HL-60/S4 treated with retinoic acid at 250 ng/mL for 4 days and 3 days (cell line): Measurements from ENCODE around the gene POU4F1.

Experiments used
- in situ Hi-C: fragments of 300-500 bp; cut with MboI; formaldehyde crosslinking; loops from 2 replicates; pipeline ENCODE4 v1.7.0; 2022; ENCODE audit warnings: low sequenced_read_pairs

POU4F1 gene

GRCh38 chr13:78607409-78608251 lies 4.3 kb upstream of the POU4F1 start:
- in situ Hi-C loops, result no loop called here

GRCh38 chr13:78606471-78607408 lies 3.4 kb upstream of the POU4F1 start:
- in situ Hi-C loops, result no loop called here

DNA sequence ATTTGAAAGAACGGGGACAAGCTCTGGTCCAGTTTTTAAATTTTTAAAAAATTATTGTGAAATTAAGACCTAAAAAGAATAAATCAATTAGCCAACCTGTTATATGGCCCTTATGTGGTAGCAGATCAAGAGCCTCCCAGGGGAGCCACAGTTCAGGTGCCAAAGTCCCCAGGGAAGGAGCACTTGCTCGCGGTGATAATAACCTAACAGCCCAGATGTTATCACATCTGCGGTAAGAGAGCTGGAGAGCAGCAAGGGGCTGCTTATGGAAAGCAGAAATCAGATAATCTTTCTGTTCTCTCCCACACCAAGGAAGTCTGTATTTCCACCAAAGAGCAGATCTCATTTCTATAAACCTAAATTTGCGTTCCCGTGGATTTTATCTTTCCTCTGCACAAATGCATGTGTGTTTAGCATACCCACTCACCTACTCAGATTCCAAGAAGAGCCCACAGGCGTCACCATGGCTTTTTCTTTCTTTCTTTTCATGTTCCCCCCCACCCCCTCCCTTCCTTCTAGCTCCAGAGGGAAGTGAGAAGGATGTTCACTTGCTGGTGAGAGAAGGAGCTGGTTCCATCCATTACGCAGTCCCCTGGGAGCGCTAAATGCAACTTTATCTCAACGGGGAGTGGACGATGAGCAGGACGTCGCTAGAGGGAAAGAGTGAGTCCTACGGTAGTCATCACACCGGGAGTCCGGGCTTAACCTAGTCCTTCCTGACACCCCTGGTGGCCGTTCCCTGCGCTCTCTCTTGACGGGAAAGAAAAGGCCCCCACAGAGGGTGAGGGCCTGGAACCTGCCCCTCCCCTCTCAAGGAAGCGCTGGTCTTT lies 1.6 kb upstream of the POU4F1 start:
- in situ Hi-C loops, result no loop called here

DNA sequence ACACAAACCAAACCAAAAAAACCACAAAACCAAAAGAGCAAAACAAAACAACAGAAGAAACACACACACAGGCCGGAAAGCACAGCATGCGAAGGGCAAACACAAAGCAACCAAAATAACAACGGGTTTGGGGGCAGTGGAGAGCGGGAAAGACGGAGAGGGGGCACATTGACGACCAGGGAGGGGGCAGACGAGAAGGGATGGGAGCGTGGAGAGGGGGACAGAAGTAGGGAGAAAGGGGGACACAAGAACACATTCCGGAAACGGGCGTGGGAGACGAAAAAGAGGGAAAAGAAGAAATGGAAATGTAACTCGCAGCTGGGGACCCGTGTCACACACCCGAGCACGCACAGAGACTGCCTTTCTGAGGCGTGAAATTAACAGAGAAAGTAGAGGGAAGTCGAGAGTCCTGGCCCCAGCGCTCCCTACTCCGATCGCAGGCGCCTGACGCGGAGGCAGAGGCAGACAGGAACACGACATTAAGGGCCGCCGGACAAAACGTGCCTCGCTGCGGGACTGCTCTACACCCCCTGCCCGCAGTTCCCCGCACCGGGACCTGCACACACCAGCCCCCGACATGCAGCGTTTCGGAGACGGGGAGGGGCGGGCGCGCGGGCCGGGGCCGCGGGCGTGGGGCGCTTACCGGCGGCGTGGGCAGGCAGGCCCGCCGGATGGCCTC lies 652 bp downstream of the POU4F1 start:
- in situ Hi-C loops, result no loop called here

DNA sequence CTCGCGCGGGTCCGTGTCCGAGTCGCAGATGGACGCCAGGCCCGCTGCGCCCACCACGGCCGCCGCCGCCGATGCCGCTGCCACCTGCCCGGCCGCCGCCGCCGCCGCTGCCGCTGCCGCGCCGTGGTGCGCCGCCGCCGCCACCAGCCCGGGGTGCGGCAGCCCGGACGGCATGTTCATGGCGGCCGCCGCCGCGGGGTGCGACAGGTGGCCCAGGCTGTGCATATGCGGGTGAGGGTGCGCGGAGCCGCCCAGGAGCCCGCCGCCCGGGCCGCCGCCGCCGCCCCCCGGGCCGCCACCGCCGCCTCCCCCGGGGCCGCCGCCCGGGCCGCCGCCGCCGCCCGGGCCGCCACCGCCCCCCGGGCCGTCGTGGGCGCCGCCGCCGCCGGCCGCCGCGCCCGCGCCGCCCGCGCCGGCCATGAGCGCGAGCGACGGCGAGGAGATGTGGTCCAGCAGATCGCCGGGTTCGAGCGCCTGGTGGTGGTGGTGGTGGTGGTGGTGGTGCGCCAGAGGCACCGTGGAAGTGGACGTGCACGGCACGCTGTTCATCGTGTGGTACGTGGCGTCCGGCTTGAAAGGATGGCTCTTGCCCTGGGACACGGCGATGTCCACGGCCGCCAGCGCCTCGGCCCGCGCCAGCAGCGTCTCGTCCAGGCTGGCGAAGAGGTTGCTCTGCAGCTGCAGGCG lies 1.3 kb downstream of the POU4F1 start:
- in situ Hi-C loops, result no loop called here

DNA sequence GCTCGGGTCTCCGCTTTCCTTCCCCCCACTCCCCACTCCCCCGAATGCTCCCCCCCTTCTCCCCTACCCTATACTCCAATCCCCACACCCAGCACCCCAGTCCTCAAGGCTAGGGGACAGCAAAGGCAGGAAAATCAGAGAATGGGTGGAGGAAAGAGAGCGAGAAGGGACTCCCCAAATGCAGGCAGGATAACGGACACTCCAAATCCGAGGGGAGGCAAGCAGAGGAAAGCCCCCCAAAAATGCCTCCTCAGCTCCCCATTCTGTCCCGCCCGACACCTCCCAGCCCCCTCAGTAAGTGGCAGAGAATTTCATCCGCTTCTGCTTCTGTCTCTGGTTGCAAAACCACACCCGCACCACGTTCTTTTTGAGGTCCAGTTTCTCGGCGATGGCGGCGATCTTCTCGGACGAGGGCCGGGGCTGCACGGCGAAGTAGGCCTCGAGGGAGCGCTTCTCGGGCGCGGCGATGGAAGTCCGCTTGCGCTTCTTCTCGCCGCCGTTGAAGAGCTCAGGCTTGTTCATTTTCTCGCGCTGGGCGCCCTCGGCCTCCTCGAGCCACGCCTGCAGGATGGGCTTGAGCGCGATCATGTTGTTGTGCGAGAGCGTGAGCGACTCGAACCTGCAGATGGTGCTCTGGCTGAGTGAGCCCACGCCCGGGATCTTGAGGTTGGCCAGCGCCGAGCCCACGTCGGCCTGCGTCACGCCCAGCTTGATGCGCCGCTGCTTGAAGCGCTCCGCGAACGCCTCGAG lies 2.1 kb downstream of the POU4F1 start:
- in situ Hi-C loops, result no loop called here

- in situ Hi-C loops, result no loop called here
Observed at GRCh38 chr13:78600280-78600883, 3.0 kb downstream of the POU4F1 start.

DNA sequence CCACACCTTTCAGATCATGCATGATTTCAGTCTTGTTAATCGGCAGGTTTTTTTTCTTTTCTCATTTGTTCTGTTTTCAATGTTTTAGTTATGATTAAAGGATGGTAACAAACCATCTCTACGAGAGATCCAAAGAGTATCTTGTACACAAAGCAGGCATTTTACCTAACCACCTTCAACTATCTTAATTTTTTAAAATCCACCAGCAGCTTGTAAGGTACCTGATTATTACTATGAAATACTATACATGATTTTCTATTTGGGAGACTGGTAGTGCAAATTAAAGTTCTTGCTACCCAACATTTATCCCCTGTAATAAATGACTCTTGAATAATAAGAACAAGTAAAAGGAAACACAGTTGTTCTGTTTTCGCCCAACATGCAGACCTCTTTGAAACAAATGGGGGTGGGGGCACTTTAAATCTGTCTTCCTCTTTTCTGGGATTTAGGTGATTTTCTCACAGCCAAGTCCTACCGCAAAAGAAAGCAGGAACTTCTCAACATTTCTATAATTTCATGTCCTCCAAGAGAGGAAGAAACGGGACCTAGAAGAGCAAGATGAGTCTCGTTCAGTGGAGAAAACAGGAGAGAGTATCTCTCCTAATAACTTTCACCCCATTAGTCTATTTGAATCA lies 3.6 kb downstream of the POU4F1 start:
- in situ Hi-C loops, result no loop called here

DNA sequence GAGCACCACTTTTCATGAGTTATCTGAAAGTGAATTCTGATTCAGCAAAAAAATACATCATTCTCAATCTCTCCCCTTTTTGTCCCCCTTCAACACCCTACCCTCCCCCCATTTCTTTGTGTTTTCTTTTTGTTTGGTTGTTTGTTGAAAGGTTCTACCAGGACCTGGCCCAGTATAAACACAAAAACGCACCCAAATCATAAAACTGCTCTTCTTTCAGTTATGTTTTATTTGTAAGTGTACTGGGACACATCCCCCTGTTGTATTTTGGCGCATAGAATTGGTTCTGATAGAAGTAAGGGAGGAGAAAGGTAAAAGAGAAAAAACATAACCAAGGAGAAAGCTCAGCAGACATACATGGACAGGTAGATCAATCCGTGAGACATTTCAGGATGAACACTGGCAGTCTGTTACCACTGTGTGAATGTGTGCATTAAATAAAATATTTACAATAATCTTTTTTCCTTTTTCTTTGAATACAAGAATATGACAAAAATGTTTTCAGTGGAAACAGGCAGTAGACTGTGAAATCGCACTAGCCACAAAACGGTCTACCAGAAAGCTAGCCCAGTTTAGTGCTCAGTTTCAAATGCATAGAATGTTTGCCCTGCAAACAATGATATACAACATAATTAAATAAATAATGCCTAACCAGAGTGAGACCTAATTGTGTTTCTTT lies 4.2 kb downstream of the POU4F1 start:
- in situ Hi-C loops, result no loop called here

- in situ Hi-C loops, result no loop called here
Observed at GRCh38 chr13:78598116-78598781, 5.1 kb downstream of the POU4F1 start.

DNA sequence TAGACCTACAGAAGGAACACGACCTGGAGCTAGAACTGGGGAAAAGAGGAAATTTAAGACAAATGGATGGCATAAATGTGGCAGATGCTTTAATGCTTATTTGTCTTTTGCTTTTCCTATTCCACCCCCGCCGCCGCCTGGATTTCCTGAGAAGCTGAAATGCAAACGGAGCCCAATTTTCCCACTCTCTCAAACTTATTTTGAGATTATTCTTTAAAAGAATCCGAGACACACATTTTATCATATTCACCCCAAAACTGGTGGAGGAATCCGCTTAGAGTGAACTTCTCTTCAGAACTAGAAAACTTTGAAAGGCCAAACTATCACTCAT lies 5.8 kb downstream of the POU4F1 start:
- in situ Hi-C loops, result no loop called here

- in situ Hi-C loops, result no loop called here
Observed at GRCh38 chr13:78596736-78597601, 6.4 kb downstream of the POU4F1 start.

DNA sequence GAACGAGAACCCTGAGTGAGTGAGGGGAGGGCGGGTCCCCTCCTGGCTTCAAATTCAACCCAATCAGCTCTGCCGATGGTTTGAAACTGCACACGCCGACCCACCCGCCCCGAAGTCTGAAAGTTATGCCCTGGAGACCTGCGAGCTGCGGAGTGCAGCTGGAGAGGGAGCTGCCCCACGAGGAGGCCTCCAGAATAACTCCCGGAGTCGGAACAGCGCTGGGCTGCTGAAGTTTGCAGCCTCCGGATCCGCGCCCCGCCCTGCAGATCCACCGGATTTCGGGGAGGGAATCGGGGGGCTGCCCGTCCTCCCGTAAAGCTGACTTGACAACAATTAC lies 7.0 kb downstream of the POU4F1 start:
- in situ Hi-C loops, result no loop called here

DNA sequence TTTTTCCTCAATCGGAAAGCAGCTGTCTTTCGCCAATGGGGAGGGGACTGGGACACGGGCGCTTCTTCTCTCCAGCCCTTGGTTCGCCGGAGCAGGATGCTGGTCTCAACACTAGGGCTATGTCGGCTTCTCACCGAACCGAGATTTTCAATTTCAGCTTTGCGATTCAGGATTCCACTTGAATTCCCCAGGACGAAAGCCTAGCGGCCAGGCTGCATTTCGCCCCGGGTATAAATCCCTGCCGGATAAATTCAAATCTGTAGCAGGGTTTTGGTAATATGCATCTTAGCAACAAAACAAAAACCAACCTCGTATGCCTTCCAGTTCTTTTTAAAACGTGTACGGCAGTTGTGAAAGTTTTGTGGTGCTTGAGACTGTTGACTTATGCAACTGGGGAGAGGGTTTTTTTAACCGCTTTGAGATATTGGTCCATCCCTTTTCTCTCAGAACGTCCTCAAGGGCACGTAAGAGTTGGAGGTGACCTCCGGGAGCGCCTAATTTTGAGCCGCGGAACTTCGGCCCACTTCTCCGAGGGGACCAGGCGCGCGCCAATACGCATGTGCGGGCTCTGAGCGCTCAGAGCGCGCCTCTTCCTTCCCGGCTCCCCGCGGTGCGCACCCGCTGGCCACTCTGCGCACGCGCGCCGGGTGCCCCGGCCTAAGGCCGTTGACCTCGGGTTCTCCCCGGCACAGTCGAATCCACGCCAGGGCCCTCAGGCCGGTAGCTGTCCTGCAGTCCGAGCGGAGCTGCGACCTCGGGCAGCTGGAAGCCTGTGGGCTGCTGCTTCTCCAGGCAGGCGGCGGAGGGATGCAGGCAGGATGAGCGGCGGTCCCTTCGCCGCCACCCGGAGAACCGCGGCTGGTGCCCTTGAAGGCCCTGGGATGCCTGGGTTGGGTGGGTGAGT lies 7.6 kb downstream of the POU4F1 start:
- in situ Hi-C loops, result no loop called here

GRCh38 chr13:78594456-78594975 lies 8.8 kb downstream of the POU4F1 start:
- in situ Hi-C loops, result no loop called here
